Caco-2 (cell line): ENCODE data around the gene LARP6. TPM values are rescaled to one million over a fixed set of nuclear protein-coding genes. Genes with fewer than 3 reads are reported as not detected.

Experiments used
- BruUV-seq: library from RNA; stranded (reverse); fragments of 400-500 nt; replicated peaks from 2 replicates; lab custom pipeline; 2021; lab: Mats Ljungman, UMichigan
- CTCF ChIA-PET: fragments of 300-600 bp; sonication (Branson Sonifier 250); formaldehyde crosslinking; loops from one replicate; lab custom pipeline; 2022; ENCODE audit warnings: antibody characterized with exemption; lab: Charles Lee
- POLR2A ChIA-PET: fragments of 300-600 bp; sonication (Branson Sonifier 250); formaldehyde crosslinking; loops from one replicate; lab custom pipeline; 2022; ENCODE audit warnings: antibody characterized with exemption; lab: Charles Lee
- DNase-seq, 2 experiments: peaks; one replicate each; pipeline versions ENCODE4 v3.0.0 to v3.0.0-alpha.2; 2020 to 2022
- H3K27me3 ChIP-seq: replicated peaks from 2 replicates; pipeline ENCODE4 v1.6.0; 2011; ENCODE audit warnings: low read length; ENCODE audit not compliant: control insufficient read depth, insufficient read depth
- H3K36me3 ChIP-seq: 2 replicates; pipeline ENCODE4 v1.5.1; 2011; ENCODE audit warnings: low read length; ENCODE audit not compliant: control insufficient read depth, insufficient read depth
- H3K4me1 ChIP-seq: fragments of 250-450 bp; sonication (Bioruptor Pico); 2 replicates; pipeline ENCODE4 v1.5.1; 2020; ENCODE audit warnings: mild to moderate bottlenecking
- H3K4me3 ChIP-seq: 2 replicates; pipeline ENCODE4 v1.5.1; 2011; ENCODE audit warnings: low read depth, mild to moderate bottlenecking, control low read depth, low read length
- H3K9me3 ChIP-seq: fragments of 250-450 bp; sonication (Bioruptor Pico); 2 replicates; pipeline ENCODE4 v1.5.1; 2020; ENCODE audit warnings: mild to moderate bottlenecking, moderate library complexity
- H3K27ac Mint-ChIP-seq: one replicate; pipeline ENCODE4 v1.8.0; 2022; ENCODE audit warnings: mixed read lengths; ENCODE audit not compliant: unreplicated experiment
- H3K27me3 Mint-ChIP-seq: one replicate; pipeline ENCODE4 v1.8.0; 2022; ENCODE audit warnings: mixed read lengths; ENCODE audit not compliant: insufficient read depth, unreplicated experiment
- H3K36me3 Mint-ChIP-seq: one replicate; pipeline ENCODE4 v1.8.0; 2022; ENCODE audit warnings: mild to moderate bottlenecking, mixed read lengths; ENCODE audit not compliant: insufficient read depth, unreplicated experiment
- H3K4me1 Mint-ChIP-seq: one replicate; pipeline ENCODE4 v1.8.0; 2022; ENCODE audit warnings: low read depth, mixed read lengths; ENCODE audit not compliant: unreplicated experiment
- H3K4me3 Mint-ChIP-seq: one replicate; pipeline ENCODE4 v1.8.0; 2022; ENCODE audit warnings: mild to moderate bottlenecking, moderate library complexity, mixed read lengths; ENCODE audit not compliant: unreplicated experiment
- H3K9me3 Mint-ChIP-seq: one replicate; pipeline ENCODE4 v1.8.0; 2022; ENCODE audit warnings: mixed read lengths; ENCODE audit not compliant: unreplicated experiment
- intact Hi-C: fragments of 100-400 bp; cut with micrococcal nuclease; formaldehyde crosslinking; loops from one replicate; pipeline ENCODE4 v1.10.0; 2022; ENCODE audit not compliant: unreplicated experiment
- total RNA-seq: library from RNA; stranded (reverse); gene quantifications from 2 replicates; pipeline ENCODE4 v1.2.3, GENCODE V29; 2022
- TF ChIP-seq, protein P1 (sequence below), 2 experiments: fragments of 200-600 bp in 1 of 2; IDR thresholded peaks; 1 replicate in 1 of 2; 2 replicates in 1 of 2; pipeline versions ENCODE4 v1.5.1 to v1.8.0; 2011 to 2022; ENCODE audit warnings: antibody characterized with exemption in 1 of 2, control low read depth in 1 of 2, inconsistent platforms in 1 of 2, low read depth in 1 of 2, low read length in 1 of 2, mild to moderate bottlenecking in 1 of 2, moderate library complexity in 1 of 2; ENCODE audit not compliant: insufficient read depth in 1 of 2, severe bottlenecking in 1 of 2, unreplicated experiment in 1 of 2

Gene LARP6
- total RNA-seq, 1 experiment from 2014 or later = 19.7 TPM

DNA sequence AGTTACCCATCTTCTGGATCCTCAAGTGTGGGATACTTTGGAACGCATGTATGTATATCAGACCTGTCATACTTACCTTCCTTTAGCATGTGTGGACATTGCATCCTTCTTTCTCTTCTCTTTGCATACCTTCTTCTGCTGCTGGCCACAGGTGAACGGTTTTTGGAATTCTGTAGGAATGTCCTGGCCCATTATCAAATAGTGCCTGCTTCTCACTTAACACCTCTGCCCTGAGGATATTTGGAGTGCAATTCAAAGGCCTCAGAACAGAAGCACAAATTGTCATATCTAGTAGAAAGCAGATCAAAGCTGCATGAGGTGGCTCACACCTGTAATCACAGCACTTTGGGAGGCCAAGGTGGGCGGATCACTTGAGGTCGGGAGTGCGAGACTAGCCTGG lies 56.5 kb downstream of the LARP6 start:
- ChIA-PET POLR2A (interaction anchor here (0.6 kb wide), 1 partner anchor 83 kb away, joined by 3 read pairs; no protein-coding TSS in a partner anchor), CTCF (no interaction called here)
- BruUV-seq = no TSS peak
- Histone ChIP-seq H3K36me3 (no peaks in the 10 kb centered on the region), H3K4me1 (peaks cover 49% of the 10 kb centered on the region), H3K27me3 (no peaks in the 10 kb centered on the region), H3K9me3 (no peaks in the 10 kb centered on the region; the same call in 1 of the 2 replicates), H3K4me3 (no peak overlapping the region)
- Mint-ChIP-seq H3K36me3 (no peaks in the 10 kb centered on the region), H3K4me3 (no peak overlapping the region), H3K27ac (no peak overlapping the region), H3K4me1 (peaks cover 36% of the 10 kb centered on the region), H3K9me3 (no peaks in the 10 kb centered on the region), H3K27me3 (no peaks in the 10 kb centered on the region)
- DNase-seq = no peak
- TF ChIP-seq, protein P1, sequence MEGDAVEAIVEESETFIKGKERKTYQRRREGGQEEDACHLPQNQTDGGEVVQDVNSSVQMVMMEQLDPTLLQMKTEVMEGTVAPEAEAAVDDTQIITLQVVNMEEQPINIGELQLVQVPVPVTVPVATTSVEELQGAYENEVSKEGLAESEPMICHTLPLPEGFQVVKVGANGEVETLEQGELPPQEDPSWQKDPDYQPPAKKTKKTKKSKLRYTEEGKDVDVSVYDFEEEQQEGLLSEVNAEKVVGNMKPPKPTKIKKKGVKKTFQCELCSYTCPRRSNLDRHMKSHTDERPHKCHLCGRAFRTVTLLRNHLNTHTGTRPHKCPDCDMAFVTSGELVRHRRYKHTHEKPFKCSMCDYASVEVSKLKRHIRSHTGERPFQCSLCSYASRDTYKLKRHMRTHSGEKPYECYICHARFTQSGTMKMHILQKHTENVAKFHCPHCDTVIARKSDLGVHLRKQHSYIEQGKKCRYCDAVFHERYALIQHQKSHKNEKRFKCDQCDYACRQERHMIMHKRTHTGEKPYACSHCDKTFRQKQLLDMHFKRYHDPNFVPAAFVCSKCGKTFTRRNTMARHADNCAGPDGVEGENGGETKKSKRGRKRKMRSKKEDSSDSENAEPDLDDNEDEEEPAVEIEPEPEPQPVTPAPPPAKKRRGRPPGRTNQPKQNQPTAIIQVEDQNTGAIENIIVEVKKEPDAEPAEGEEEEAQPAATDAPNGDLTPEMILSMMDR (IDR thresholded peaks at IDR 0.05; ENCODE audit: insufficient read depth in 1 of 2, low read depth in 1 of 2, low read length in 1 of 2, severe bottlenecking in 1 of 2, unreplicated experiment in 1 of 2) = no peak
- intact Hi-C loops = no loop called here

DNA sequence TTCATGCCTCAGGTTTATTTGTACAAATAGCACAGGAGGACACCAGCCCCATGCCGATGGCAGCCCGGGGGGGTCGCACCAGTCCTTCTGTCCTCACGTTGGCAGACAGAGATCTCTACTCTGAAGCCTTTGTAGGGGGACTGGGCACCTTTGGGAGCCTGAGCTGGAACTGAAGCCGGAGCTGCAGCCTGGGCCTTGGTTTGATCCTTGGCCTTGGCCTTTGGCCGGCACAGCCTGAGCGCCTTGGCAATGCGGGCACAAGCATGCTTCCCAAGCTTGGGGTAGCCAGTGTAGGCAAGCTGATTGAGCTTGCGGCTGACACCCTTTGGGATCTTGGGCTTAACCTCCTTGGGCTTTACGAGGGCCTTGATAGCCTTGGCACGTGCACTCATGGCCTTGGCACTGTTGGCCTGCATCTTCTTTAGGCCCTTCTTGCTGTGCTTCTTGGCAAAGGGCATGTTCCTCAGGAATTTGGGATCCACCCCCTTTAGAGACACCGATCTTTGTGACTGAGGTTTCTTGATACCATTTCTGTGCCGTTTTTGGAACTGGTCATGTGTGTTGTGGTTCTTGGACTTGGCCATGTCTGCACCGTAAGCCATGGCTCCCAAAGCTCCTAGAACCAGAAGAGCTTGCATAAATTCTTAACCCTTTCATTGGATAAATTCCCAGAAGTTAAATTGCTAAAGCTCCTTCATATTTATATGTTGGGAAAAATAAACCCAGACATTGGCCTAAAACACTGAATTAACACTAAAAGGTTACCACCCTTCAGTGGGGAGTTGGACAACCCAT lies 57.2 kb downstream of the LARP6 start:
- intact Hi-C loops = no loop called here
- Histone ChIP-seq H3K36me3 (no peaks in the 10 kb centered on the region), H3K27me3 (no peaks in the 10 kb centered on the region), H3K4me1 (peaks cover 56% of the 10 kb centered on the region), H3K9me3 (no peaks in the 10 kb centered on the region; the same call in 1 of the 2 replicates), H3K4me3 (no peak overlapping the region)
- POLR2A ChIA-PET = interaction anchor here (0.6 kb wide), 1 partner anchor 82 kb away, joined by 3 read pairs; no protein-coding TSS in a partner anchor
- Mint-ChIP-seq H3K27ac (no peak overlapping the region), H3K9me3 (no peaks in the 10 kb centered on the region), H3K36me3 (no peaks in the 10 kb centered on the region), H3K27me3 (no peaks in the 10 kb centered on the region), H3K4me3 (no peak overlapping the region), H3K4me1 (peaks cover 41% of the 10 kb centered on the region)
- no TSS peak for BruUV-seq
- no peak for DNase-seq
- CTCF ChIA-PET = interaction anchor here (0.6 kb wide), 1 partner anchor 131 kb away, joined by 3 read pairs; no protein-coding TSS in a partner anchor
- TF ChIP-seq, protein P1 (IDR thresholded peaks at IDR 0.05; ENCODE audit: insufficient read depth in 1 of 2, low read depth in 1 of 2, low read length in 1 of 2, severe bottlenecking in 1 of 2, unreplicated experiment in 1 of 2) = no peak

DNA sequence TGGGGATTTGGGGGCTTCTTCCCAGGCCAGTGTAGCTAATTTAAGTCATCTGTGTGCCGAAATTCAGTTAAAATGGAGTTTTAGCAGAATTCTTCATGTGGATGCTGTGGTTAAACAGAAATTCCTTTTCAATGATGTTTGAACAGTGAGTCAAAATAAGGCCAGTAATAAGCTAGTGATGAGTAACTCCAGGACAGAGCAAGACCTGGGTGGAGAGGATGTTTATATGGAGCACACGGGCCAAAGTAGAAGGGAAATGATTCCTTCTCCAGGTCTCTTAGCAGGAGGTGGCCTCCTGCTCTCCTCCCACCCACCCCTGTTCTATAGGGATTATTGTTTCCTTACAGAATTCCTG lies 58.7 kb downstream of the LARP6 start:
- Histone ChIP-seq H3K27me3 (no peaks in the 10 kb centered on the region), H3K4me1 (peaks cover 54% of the 10 kb centered on the region), H3K4me3 (no peak overlapping the region), H3K36me3 (no peaks in the 10 kb centered on the region), H3K9me3 (no peaks in the 10 kb centered on the region; the same call in 1 of the 2 replicates)
- no TSS peak for BruUV-seq
- Mint-ChIP-seq H3K36me3 (no peaks in the 10 kb centered on the region), H3K4me1 (peaks cover 38% of the 10 kb centered on the region), H3K27me3 (no peaks in the 10 kb centered on the region), H3K4me3 (no peak overlapping the region), H3K27ac (no peak overlapping the region), H3K9me3 (no peaks in the 10 kb centered on the region)
- intact Hi-C loops = no loop called here
- CTCF ChIA-PET = interaction anchor here (1.2 kb wide), 1 partner anchor 16 kb away, joined by 4 read pairs; no protein-coding TSS in a partner anchor
- POLR2A ChIA-PET = no interaction called here
- TF ChIP-seq, protein P1 (IDR thresholded peaks at IDR 0.05; ENCODE audit: insufficient read depth in 1 of 2, low read depth in 1 of 2, low read length in 1 of 2, severe bottlenecking in 1 of 2, unreplicated experiment in 1 of 2) = no peak
- DNase-seq = no peak
